OCI-LY3 (cell line): ENCODE measurements around the gene TMIGD1.

ENCODE experiments used
- H2AFZ ChIP-seq: fragments of 200-600, 300-600 bp; shearing (Covaris generic); 2 replicates; pipeline ENCODE4 v1.6.0; 2014; ENCODE audit warnings: antibody characterized with exemption, low read depth, low read length
- H3K27ac ChIP-seq: fragments of 200-600, 300-600 bp; sonication (generic); 2 replicates; pipeline ENCODE4 v1.5.1; 2014; ENCODE audit warnings: mild to moderate bottlenecking, low read length, moderate library complexity, mixed read lengths
- H3K27me3 ChIP-seq: fragments of 200-600, 300-600 bp; sonication (generic); 2 replicates; pipeline ENCODE4 v1.6.1; 2014; ENCODE audit warnings: low read depth, low read length, mixed read lengths
- H3K36me3 ChIP-seq: fragments of 200-600, 300-600 bp; sonication (generic); replicated peaks from 2 replicates; pipeline ENCODE3; 2014; ENCODE audit warnings: low read depth, low read length, mixed read lengths
- H3K4me1 ChIP-seq: fragments of 300-600, 200-600 bp; sonication (generic); 2 replicates; pipeline ENCODE4 v1.6.1; 2014; ENCODE audit warnings: low read length, mixed read lengths
- H3K4me2 ChIP-seq: fragments of 200-600, 300-600 bp; sonication (generic); 2 replicates; pipeline ENCODE4 v1.6.1; 2014; ENCODE audit warnings: low read length, mixed read lengths
- H3K4me3 ChIP-seq: fragments of 300-600, 200-600 bp; sonication (generic); 2 replicates; pipeline ENCODE4 v1.5.1; 2014; ENCODE audit warnings: antibody characterized with exemption, mild to moderate bottlenecking, low read length, moderate library complexity
- H3K79me2 ChIP-seq: fragments of 300-600, 200-600 bp; shearing (Covaris generic); 2 replicates; pipeline ENCODE4 v1.6.1; 2014; ENCODE audit warnings: mild to moderate bottlenecking, low read length, mixed read lengths
- H3K9ac ChIP-seq: fragments of 300-600, 200-600 bp; shearing (Covaris generic); 2 replicates; pipeline ENCODE4 v1.6.0; 2014; ENCODE audit warnings: mild to moderate bottlenecking, low read length, moderate library complexity
- H3K9me3 ChIP-seq: fragments of 200-600, 300-600 bp; shearing (Covaris generic); 2 replicates; pipeline ENCODE4 v1.6.1; 2014; ENCODE audit warnings: low read length, mixed read lengths; ENCODE audit not compliant: insufficient read depth
- H4K20me1 ChIP-seq: fragments of 200-600, 300-600 bp; sonication (generic); 2 replicates; pipeline ENCODE4 v1.6.1; 2016; ENCODE audit warnings: low read length, mixed read lengths; ENCODE audit not compliant: insufficient read depth
- EZH2phosphoT487 ChIP-seq: fragments of 200-600 bp; shearing (Covaris generic); IDR thresholded peaks from 2 replicates; pipeline ENCODE4 v1.6.1; 2018; ENCODE audit warnings: antibody characterized with exemption, mixed run types, low read depth
- TF ChIP-seq, protein P1 (sequence below): fragments of 200-600, 300-600 bp; sonication (generic); IDR thresholded peaks from 2 replicates; pipeline ENCODE4 v1.5.1; 2014; ENCODE audit warnings: antibody characterized with exemption, low read length, low read depth

The TMIGD1 gene

DNA sequence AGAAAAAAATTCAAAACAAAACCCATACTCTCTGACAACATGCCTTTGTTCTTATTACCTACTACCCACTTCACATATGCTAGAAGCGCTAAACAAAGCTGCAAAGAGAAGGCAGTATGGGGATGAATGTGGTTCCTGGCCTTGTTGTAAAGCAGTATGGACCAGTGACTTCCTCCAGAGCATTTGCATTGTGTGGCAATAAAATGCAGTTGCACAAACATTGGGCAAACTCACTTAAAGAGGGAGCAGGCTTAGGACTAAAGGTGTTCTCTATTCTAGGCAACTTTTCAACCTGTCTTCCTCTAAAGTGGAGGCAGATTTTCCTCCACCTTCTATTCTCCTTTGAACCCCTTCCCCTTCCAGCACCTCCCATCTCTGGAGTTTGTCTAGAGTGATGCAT lies 17.1 kb downstream of the TMIGD1 start:
- no peak overlapping the region for H3K9ac ChIP-seq
- no peak overlapping the region for H2AFZ ChIP-seq
- H3K27me3 ChIP-seq = peaks cover 16% of the 10 kb centered on the region
- H3K4me3 ChIP-seq = no peak overlapping the region
- no peak overlapping the region for H3K27ac ChIP-seq
- H4K20me1 ChIP-seq = no peaks in the 10 kb centered on the region
- no peak overlapping the region for H3K4me2 ChIP-seq
- TF ChIP-seq EZH2phosphoT487 = no peak
- TF ChIP-seq, protein P1, sequence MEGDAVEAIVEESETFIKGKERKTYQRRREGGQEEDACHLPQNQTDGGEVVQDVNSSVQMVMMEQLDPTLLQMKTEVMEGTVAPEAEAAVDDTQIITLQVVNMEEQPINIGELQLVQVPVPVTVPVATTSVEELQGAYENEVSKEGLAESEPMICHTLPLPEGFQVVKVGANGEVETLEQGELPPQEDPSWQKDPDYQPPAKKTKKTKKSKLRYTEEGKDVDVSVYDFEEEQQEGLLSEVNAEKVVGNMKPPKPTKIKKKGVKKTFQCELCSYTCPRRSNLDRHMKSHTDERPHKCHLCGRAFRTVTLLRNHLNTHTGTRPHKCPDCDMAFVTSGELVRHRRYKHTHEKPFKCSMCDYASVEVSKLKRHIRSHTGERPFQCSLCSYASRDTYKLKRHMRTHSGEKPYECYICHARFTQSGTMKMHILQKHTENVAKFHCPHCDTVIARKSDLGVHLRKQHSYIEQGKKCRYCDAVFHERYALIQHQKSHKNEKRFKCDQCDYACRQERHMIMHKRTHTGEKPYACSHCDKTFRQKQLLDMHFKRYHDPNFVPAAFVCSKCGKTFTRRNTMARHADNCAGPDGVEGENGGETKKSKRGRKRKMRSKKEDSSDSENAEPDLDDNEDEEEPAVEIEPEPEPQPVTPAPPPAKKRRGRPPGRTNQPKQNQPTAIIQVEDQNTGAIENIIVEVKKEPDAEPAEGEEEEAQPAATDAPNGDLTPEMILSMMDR = no peak
- H3K4me1 ChIP-seq = no peaks in the 10 kb centered on the region
- no peaks in the 10 kb centered on the region for H3K79me2 ChIP-seq
- H3K9me3 ChIP-seq = no peaks in the 10 kb centered on the region
- H3K36me3 ChIP-seq = no peaks in the 10 kb centered on the region

DNA sequence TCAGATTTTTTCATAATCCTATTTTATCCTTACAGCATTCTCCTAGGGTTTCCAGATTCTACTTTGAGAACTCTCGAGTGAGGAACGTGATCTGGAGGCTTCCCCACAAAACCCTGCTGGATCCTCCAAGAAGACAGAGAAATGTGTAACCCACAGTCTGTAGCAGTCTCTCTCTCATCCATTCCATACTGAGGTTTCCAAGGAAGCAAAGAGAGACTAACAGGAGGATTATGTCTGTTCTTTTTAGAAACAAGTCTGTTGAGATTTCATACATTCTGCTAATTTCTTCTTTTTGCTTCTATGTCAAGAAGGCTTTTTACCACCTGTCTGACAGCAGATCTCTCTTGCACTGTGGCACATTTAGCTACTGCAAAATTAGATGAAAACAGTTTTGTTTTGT lies 18.8 kb downstream of the TMIGD1 start:
- Histone ChIP-seq H3K9ac (no peak overlapping the region), H3K9me3 (no peaks in the 10 kb centered on the region), H3K36me3 (no peaks in the 10 kb centered on the region), H3K79me2 (no peaks in the 10 kb centered on the region), H2AFZ (no peak overlapping the region), H4K20me1 (no peaks in the 10 kb centered on the region), H3K27me3 (peaks cover 16% of the 10 kb centered on the region), H3K4me2 (no peak overlapping the region), H3K4me1 (no peaks in the 10 kb centered on the region), H3K27ac (no peak overlapping the region), H3K4me3 (no peak overlapping the region)
- TF ChIP-seq EZH2phosphoT487 = no peak
- TF ChIP-seq, protein P1 = no peak

DNA sequence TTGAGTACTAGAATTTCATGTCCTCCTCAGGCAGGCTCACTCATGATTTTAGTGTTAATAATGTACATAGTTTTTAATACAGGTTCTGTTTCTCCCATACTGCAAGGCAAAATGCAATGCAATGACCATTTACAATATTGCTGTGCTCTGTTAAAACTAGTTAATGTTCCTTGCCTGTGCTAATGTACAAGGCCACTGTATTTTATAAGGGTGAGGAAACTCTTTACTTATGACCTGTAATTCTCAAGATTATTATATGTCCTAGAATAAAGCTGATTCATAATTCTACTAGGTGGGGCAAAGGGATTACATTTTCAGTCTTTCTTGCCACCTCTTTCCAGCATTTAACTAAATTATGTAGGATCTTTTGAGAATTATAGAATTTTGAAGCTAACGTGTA lies 19.4 kb downstream of the TMIGD1 start:
- Histone ChIP-seq H3K9ac (no peak overlapping the region), H3K79me2 (no peaks in the 10 kb centered on the region), H3K9me3 (no peaks in the 10 kb centered on the region), H3K36me3 (no peaks in the 10 kb centered on the region), H3K4me2 (no peak overlapping the region), H2AFZ (no peak overlapping the region), H3K4me1 (no peaks in the 10 kb centered on the region), H3K4me3 (no peak overlapping the region), H3K27me3 (peaks cover 16% of the 10 kb centered on the region), H3K27ac (no peak overlapping the region), H4K20me1 (no peaks in the 10 kb centered on the region)
- TF ChIP-seq, protein P1 = no peak
- TF ChIP-seq EZH2phosphoT487 = no peak

DNA sequence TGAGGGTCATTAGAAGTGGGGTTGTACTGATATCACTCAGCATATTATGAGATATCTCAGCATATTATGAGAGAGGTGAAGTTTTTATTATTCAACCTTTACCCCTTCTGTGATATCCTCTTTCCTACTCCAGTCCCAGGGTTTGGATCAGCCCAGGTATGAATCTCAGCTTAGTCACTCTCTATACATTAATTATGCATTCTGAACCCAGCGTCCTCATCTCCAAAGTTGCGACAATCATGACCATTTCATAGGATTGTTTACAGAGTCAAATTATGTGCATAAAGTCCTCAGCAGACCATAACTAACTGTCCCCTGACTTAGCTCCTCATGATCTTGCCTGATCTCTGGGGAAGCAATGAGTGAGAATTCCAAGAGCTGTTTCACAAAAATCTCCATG lies 21.6 kb downstream of the TMIGD1 start:
- H3K4me1 ChIP-seq = no peaks in the 10 kb centered on the region
- H4K20me1 ChIP-seq = no peaks in the 10 kb centered on the region
- no peaks in the 10 kb centered on the region for H3K36me3 ChIP-seq
- no peak overlapping the region for H3K27ac ChIP-seq
- H3K9ac ChIP-seq = no peak overlapping the region
- no peaks in the 10 kb centered on the region for H3K79me2 ChIP-seq
- H3K27me3 ChIP-seq = peaks cover 16% of the 10 kb centered on the region
- no peak overlapping the region for H3K4me2 ChIP-seq
- TF ChIP-seq, protein P1 = no peak
- TF ChIP-seq EZH2phosphoT487 = no peak
- no peak overlapping the region for H2AFZ ChIP-seq
- H3K9me3 ChIP-seq = no peaks in the 10 kb centered on the region
- H3K4me3 ChIP-seq = no peak overlapping the region
